T-helper 1 cell treated with Interleukin-12 subunit alpha and Interleukin-12 subunit beta and Interleukin-4 antibody, amounts not matched to agents 30 ng/mL and 1 ng/mL, for 36 hours (primary cell): ENCODE results near the gene ESYT2. TPM values are rescaled to one million over a fixed set of nuclear protein-coding genes. Genes with fewer than 3 reads are reported as not detected.

Experiments used
- intact Hi-C: fragments of 100-400 bp; cut with micrococcal nuclease; formaldehyde crosslinking; loops from one replicate; pipeline ENCODE4 v1.15.1; 2024
- total RNA-seq: library from RNA; stranded (reverse); gene quantifications from 2 replicates; pipeline ENCODE4 v1.2.3, GENCODE V29; 2022

ESYT2 gene
- total RNA-seq, 1 donor from 2014 or later: 86.3 TPM

DNA sequence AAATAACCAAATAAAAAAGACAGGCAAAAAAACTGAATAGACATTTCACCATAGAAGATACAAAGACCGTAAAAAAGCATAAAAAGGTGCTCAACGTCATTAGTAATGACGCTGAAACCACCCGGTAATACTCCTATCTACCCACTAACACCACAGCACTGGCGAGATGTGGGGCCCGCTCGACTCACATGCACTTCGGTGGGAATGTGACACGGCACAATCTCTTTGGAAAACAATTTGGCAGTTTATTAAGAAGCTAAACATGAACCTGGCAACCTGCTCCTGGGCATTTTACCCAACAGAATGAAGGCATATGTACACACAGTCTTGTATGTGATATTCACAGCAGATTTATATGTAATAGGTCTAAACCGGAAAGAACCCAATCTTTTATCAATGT lies 81.9 kb downstream of the ESYT2 start:
- intact Hi-C loops: no loop called here

GRCh38 chr7:158746957-158747356 lies 82.4 kb downstream of the ESYT2 start:
- intact Hi-C loops: no loop called here

- intact Hi-C loops: no loop called here
These were observed 84.1 kb downstream of the ESYT2 start for GRCh38 chr7:158745057-158745715.

DNA sequence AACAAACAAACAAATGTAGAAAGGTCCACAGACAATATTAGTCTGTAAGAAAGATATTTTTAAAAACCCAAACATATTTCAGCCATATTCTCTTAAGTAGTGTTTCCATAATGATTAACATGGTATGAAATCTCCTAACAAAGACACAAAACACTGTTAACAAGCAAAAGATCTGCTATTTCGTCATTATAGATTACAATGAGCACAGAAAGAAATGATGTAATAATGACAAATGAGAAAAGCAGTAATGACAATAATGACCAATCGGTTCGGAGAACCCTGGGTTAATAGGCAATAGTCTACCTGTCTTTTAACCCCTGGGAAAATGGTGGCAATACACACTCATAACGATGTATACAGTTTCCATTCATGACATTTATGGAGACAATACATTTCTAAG lies 85.2 kb downstream of the ESYT2 start:
- intact Hi-C loops: no loop called here

- intact Hi-C loops: no loop called here
These were observed 86.1 kb downstream of the ESYT2 start for GRCh38 chr7:158743219-158743618.

GRCh38 chr7:158742065-158742821 lies 87.1 kb downstream of the ESYT2 start:
- intact Hi-C loops: no loop called here

DNA sequence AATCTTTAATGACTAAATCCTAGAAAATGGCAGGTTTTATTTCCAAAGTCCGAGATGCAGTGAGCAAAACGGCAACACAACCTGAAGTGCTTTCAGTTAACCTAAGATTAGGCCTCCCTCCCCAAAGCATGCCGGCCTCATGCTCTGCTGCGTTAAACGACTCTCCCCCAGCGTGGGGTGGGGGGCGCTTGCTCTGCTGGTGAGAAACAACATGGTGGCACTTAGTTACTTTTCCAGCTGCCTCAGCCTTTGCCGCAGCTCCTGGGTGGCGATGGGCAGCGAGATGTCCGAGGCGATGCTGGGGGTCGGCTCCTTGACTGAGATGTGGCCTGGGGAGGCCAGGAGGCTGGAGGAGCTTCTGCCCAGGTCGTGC lies 88.0 kb downstream of the ESYT2 start:
- intact Hi-C loops: no loop called here

DNA sequence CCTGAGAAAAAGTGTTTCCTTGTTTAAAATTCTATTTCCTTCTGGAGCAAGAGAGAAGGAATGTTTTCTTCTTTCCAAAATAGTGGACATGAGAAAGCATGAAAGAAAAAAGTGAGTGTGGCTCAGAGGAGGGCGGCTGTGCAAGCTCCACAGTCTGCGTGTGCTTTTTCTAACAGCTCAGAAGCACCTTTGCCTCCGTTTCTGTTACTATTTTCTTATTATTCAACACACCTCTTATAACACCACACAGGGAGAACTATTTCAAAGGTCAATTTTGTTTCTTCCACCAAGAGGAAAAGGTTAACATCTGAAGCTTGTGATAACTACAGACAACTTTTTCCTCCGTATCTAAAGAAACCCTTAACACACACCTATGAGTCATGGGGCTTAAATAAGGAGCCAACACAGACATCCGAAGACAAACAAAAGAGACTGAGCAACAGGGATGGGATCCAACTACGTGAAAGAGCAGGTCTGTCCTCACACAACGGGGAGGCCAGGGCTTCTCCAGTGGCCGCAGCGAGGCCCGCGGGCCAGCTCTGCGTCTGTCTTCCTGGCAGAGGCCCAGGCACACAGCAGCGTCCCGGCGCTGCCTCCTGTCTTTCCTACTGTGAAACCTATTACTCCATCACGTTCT lies 88.5 kb downstream of the ESYT2 start:
- intact Hi-C loops: no loop called here

GRCh38 chr7:158740013-158740656 lies 89.2 kb downstream of the ESYT2 start:
- intact Hi-C loops: no loop called here

DNA sequence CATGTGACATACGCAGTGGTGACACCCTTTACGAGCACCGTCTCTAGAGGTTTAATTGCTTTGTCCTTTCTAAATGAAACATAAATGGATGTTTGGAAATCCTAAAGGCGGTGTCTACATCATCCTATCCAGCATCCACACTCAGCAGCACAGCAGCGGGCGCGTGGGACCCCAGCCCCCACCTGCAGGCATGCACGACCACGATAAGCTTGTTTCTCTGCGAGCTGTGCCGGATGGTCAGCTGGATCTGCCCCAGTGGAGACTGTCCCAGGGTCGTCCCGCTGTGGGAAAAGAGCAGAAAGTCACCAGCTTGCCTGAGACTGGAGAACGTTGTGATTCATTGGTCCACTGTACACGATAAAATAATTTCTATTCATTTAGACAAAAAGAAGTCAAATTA lies 90.5 kb downstream of the ESYT2 start:
- intact Hi-C loops: no loop called here

DNA sequence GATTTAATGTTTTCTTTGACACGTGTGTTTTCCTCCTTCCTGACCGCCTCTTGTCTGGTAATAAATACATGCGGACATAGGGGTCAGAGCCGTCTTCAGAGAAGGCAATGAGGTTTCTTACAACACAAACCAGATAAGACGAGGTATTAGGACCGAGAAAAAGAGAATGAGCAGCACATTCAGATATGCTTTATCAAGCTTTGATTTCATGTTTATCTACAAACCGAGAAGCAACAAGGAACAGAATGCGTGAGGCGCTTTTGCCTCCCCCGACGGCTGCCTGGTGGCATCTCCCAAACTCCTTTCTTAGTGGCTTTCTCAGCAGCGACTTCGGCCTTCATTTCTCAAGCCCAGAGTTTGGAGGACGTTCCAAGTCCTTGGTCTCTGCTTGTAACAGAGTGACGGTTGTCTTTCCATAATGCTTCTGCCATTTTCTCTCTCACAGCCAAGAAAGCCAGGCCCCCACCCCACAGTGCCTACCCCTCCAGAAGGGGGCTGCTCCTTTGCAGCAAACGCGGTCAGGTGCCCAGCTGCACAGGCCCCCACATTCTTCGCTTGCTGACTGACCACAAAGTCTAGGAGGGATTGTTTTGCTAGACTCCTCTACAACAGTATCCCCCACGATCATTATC lies 92.1 kb downstream of the ESYT2 start:
- intact Hi-C loops: no loop called here

DNA sequence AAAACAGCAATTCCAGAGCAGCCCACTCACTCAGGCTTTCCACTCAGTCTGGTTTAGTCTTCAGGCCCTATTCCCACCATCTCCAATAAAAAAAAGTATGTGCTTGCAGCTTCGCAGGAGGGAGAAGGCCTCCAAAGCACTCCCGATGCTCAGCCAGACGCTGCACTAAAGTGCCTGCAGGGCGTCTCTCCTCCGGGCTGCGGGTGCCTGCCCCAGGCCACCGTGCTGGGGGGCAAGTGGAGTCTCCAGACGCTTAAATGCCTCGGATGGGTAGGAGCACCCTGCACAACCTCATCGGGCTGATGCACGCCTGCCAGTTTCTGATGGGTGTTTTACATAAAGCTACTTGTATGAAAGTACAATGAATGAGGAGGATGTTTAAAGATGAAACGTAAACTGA lies 93.4 kb downstream of the ESYT2 start:
- intact Hi-C loops: no loop called here

GRCh38 chr7:158734861-158735260 lies 94.4 kb downstream of the ESYT2 start:
- intact Hi-C loops: no loop called here

DNA sequence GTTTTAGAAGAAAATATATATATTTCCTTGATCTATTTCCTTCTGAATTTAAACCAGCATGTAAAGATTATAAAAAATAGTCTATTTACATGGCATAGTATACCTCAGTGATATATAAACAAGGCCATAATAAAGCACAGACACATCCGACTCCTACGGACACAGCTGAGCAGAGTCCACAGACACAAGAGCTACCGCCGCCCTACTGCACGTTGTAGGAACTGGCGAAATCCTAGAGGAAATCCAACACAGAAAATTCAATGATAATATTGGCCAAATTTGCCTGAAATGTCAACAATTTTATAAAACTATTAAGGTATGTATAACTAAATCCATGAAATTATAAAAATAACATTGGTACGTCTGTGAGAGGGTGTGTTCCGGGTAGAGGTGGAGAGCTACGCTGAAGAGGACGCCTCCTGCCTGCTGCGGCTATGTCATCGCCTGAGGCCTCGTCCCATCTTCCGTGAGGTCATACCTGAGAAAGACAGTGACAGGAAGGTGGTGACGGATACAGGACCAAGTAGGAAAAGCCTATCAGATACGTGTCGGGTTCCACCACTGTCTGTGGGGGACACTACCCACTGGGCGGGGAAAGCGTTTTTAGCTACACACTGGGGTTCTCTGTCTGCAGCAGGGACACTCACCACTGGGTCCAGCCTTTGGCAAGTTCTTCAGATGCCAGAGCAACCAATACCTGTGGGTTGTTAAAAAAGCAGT lies 95.4 kb downstream of the ESYT2 start:
- intact Hi-C loops: no loop called here

DNA sequence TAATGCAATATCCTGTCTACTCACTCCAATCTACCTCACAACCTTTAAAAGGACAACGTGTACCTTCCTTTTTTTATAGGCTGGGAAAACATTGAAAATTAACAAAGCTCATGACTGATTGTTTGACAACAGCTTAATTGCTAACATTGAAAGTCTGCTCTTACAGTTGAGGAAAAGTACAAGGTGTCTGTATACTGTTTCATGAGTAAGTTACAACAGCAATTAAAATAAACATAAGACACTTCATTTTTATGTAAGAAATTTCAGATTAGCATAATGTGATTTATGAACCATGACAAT lies 96.1 kb downstream of the ESYT2 start:
- intact Hi-C loops: no loop called here

DNA sequence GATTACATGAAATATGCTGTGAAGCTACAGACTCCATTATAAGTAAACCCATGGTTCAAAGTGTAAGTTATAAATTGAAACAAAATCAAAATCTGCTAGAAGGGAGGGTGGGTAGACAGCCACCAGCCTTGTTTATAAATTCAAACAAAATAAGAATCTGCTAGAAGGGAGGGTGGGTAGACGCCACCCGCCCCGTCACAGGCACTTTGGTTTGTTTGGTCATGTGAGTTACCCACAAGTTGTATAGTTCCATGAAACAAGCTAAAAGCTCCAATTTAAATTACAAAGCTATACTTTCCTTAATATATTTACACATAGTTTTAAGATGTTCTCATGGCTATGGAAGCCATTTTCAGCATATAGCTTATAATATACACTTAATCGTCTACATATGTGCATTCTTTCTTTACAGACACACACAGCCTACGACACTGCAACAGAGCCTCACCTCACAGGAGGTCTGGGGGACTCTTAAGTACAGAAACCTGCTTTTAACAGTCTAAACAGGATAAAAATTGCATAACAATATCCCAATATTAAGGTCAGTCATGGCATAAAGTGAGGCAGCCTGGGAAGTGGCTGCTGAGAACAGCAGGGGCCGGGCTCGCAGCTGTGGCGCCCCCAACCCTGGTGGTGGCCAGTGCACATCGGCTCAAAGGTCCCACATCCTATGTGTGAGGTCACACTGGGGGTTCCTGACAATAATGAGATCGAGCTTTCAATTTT lies 96.7 kb downstream of the ESYT2 start:
- intact Hi-C loops: no loop called here

- intact Hi-C loops: no loop called here
These were observed 97.5 kb downstream of the ESYT2 start for GRCh38 chr7:158731761-158732160.

DNA sequence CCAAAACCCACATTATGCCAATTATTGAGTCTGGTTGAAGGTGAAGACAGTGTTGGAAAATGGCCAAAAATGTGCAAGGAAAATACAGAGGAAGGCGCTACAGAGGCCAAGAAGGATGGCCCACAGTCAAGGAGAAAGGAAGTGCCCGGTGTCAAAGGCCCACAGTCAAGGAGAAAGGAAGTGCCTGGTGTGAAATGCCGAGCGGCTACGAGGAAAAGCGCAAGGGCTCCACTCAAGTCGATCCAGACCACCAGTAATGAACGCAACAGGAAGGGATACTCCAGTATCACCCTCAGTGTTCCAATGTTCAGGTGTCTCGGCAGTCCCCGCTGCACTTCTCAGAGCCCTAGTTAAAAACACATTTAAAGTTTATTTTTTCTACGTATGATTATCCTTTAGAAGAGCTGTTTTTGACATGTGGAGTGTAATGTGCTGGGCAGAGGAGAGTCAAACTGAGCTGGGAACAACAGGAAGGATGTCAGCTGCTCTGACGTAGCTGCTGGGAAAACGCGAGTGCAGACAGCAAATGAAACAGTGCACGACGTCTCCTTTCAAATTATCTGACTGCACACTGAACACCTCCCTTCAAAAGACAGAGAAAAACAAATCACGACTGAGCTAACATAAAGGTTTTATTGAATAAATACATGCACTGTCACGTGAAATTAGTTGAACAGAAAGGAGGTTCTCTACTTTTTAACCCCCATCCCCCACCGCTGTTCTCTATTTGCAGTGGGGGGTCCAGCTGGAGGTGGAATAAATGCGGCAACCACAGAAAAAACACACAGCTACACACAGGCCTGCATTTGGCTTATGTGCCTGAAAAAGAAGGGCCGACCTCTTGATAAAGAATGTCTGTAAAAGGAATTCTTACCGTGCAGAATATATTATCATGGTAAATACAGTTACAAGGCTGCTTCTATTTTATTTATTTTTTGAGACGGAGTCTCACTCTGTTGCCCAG lies 98.6 kb downstream of the ESYT2 start:
- intact Hi-C loops: no loop called here

DNA sequence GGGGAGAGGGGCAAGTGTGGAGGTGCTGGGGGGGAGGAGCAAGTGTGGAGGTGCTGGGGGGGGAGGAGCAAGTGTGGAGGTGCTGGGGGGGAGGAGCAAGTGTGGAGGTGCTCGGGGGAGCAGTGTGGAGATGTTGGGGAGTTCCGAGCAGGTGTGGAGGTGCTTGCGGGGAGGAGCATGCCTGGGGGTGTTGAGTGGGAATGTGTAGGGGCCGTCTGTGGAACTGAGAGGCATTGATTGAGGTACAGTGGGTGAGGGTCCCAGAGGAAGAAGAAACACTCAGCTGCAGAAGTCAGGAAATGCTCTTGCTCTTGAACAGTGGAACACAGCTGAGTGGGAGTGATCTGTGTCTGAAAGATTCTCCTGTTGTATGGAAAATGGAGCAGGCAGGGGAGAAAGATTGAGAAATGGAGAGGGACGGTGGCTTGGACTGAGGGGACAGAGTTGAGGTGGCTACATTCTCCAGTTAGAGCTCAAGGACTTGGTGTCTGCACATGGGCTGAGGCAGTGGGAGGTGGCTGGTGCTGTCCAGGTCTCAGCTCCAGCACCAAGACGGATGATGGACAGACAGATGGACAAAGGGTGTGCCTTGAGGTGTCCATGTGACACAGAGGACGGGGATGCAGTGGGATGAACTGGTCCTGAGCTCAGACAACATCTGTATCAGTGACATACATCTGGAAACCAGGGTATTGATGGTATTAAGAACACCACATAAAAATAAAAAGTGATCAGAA lies 99.5 kb downstream of the ESYT2 start:
- intact Hi-C loops: no loop called here
